GM12875 (cell line): Measurements from ENCODE around the gene PRKN.

Experiments used
- H3K4me3 ChIP-seq: one replicate; pipeline ENCODE4 v1.5.1; 2011; ENCODE audit warnings: low read depth, low read length, control low read depth
- CTCF ChIP-seq: IDR thresholded peaks from 2 replicates; pipeline ENCODE4 v1.5.1; 2011; ENCODE audit warnings: low read depth, mild to moderate bottlenecking, control low read depth, inconsistent platforms, low read length, moderate library complexity, borderline replicate concordance; ENCODE audit not compliant: insufficient read depth

Gene PRKN

GRCh38 chr6:161487217-161487531, 1240.4 kb downstream of the PRKN start:
- H3K4me3 ChIP-seq: no peak overlapping the region
- no peak for TF ChIP-seq CTCF

GRCh38 chr6:161486361-161487216, 1241.0 kb downstream of the PRKN start:
- no peak for TF ChIP-seq CTCF
- no peak overlapping the region for H3K4me3 ChIP-seq

- TF ChIP-seq CTCF: no peak
- no peak overlapping the region for H3K4me3 ChIP-seq
These were observed 1245.1 kb downstream of the PRKN start for GRCh38 chr6:161482517-161482858.

- no peak overlapping the region for H3K4me3 ChIP-seq
- TF ChIP-seq CTCF: no peak
These were observed 1245.6 kb downstream of the PRKN start for GRCh38 chr6:161481786-161482516.

GRCh38 chr6:161480421-161481155, 1247.0 kb downstream of the PRKN start:
- no peak overlapping the region for H3K4me3 ChIP-seq
- no peak for TF ChIP-seq CTCF

GRCh38 chr6:161479376-161479775, 1248.2 kb downstream of the PRKN start:
- no peak overlapping the region for H3K4me3 ChIP-seq
- no peak for TF ChIP-seq CTCF
